B cell (primary cell): ENCODE data around the gene VPREB1. TPM values are rescaled to one million over a fixed set of nuclear protein-coding genes. Genes with fewer than 3 reads are reported as not detected.
A peak's percentile ranks its signal among the peaks of the same experiment; 100 is the strongest.

Source experiments
- ATAC-seq: fragments of 200-7000 bp; cut with Tn5 transposase; one replicate; pipeline ENCODE4 v1.10.0; 2021; ENCODE audit warnings: low read depth, mild to moderate bottlenecking, moderate number of reproducible peaks, moderate library complexity
- CTCF ChIA-PET: fragments of 350-600 bp; sonication (Branson Sonifier 250); formaldehyde crosslinking; loops from one replicate; lab custom pipeline; 2021; ENCODE audit warnings: antibody characterized with exemption, inconsistent platforms; lab: Charles Lee
- POLR2A ChIA-PET: fragments of 350-600 bp; sonication (Branson Sonifier 250); formaldehyde crosslinking; loops from one replicate; lab custom pipeline; 2021; ENCODE audit warnings: antibody characterized with exemption; lab: Charles Lee
- DNase-seq: peaks from one replicate; pipeline ENCODE4 v3.0.0; 2013
- H2AFZ ChIP-seq: 2 replicates; pipeline ENCODE4 v1.6.1; 2012; ENCODE audit warnings: mild to moderate bottlenecking, low read depth, low read length; ENCODE audit not compliant: insufficient read depth, poor library complexity, severe bottlenecking
- H3K27ac ChIP-seq, 2 donors: 1 replicate in 1 of 2; 2 replicates in 1 of 2; pipeline ENCODE4 v1.5.1; 2012 to 2013; ENCODE audit warnings: low read length in 2 of 2, mild to moderate bottlenecking in 2 of 2, moderate library complexity in 1 of 2
- H3K27me3 ChIP-seq, 4 experiments: fragments of 200-600 bp in 1 of 4; sonication (generic) in 1 of 4; replicated peaks in 1 of 4; 1 replicate in 2 of 4; 2 replicates in 2 of 4; pipeline versions ENCODE4 v1.6.1 to v1.7.0; 2013 to 2016; ENCODE audit warnings: low read length in 3 of 4, mild to moderate bottlenecking in 2 of 4, mixed read lengths in 1 of 4, moderate library complexity in 1 of 4; ENCODE audit not compliant: insufficient read depth in 4 of 4, control insufficient read depth in 3 of 4; ENCODE audit errors: control extremely low read depth in 1 of 4
- H3K36me3 ChIP-seq, 2 experiments: replicated peaks in 1 of 2; 1 replicate in 1 of 2; 2 replicates in 1 of 2; pipeline versions ENCODE4 v1.6.1 to v1.7.1; 2013; ENCODE audit warnings: low read length in 1 of 2; ENCODE audit not compliant: insufficient read depth in 2 of 2, control insufficient read depth in 1 of 2; ENCODE audit errors: control extremely low read depth in 1 of 2, extremely low read depth in 1 of 2
- H3K4me1 ChIP-seq, 2 donors: fragments of 200-600 bp in 1 of 2; sonication (generic) in 1 of 2; 1 replicate in 1 of 2; 2 replicates in 1 of 2; pipeline versions ENCODE4 v1.5.1 to v1.6.1; 2013 to 2017; ENCODE audit warnings: low read length in 2 of 2; ENCODE audit not compliant: control insufficient read depth in 2 of 2, insufficient read depth in 2 of 2
- H3K4me2 ChIP-seq: replicated peaks from 2 replicates; pipeline ENCODE3; 2012; ENCODE audit warnings: mild to moderate bottlenecking, low read depth, low read length; ENCODE audit not compliant: poor library complexity, severe bottlenecking
- H3K4me3 ChIP-seq, 5 experiments: fragments of 200-600 bp in 1 of 5; sonication (generic) in 1 of 5; 1 replicate in 3 of 5; 2 replicates in 2 of 5; pipeline versions ENCODE4 v1.5.1 to v1.7.0; 2011 to 2016; ENCODE audit warnings: low read length in 4 of 5, mild to moderate bottlenecking in 4 of 5, low read depth in 2 of 5, control low read depth in 1 of 5, moderate library complexity in 1 of 5; ENCODE audit not compliant: insufficient read depth in 1 of 5; ENCODE audit errors: control extremely low read depth in 1 of 5, extremely low read depth in 1 of 5
- H3K79me2 ChIP-seq: fragments of 200-600 bp; sonication (generic); one replicate; pipeline ENCODE4 v1.6.0; 2016; ENCODE audit warnings: low read length; ENCODE audit not compliant: control insufficient read depth, insufficient read depth
- H3K9ac ChIP-seq: fragments of 200-600 bp; sonication (generic); 2 replicates; pipeline ENCODE4 v1.6.1; 2017; ENCODE audit warnings: mild to moderate bottlenecking, low read length, moderate library complexity
- H3K9me3 ChIP-seq, 3 donors: one replicate each; pipeline versions ENCODE4 v1.6.1 to v1.7.1; 2013; ENCODE audit warnings: low read length in 2 of 3; ENCODE audit not compliant: control insufficient read depth in 2 of 3, insufficient read depth in 1 of 3; ENCODE audit errors: control extremely low read depth in 1 of 3
- H4K20me1 ChIP-seq: 2 replicates; pipeline ENCODE4 v1.6.0; 2012; ENCODE audit warnings: mild to moderate bottlenecking, low read length; ENCODE audit not compliant: insufficient read depth, control insufficient read depth, poor library complexity, severe bottlenecking
- H3K27ac Mint-ChIP-seq: one replicate; pipeline ENCODE4 v1.8.0; 2021; ENCODE audit warnings: mixed read lengths
- H3K27me3 Mint-ChIP-seq: one replicate; pipeline ENCODE4 v1.8.0; 2021; ENCODE audit warnings: mixed read lengths
- H3K4me1 Mint-ChIP-seq: one replicate; pipeline ENCODE4 v1.8.0; 2021; ENCODE audit warnings: mixed read lengths
- H3K4me3 Mint-ChIP-seq: one replicate; pipeline ENCODE4 v1.8.0; 2021; ENCODE audit warnings: mixed read lengths
- H3K9me3 Mint-ChIP-seq: one replicate; pipeline ENCODE4 v1.8.0; 2022; ENCODE audit warnings: mixed read lengths; ENCODE audit not compliant: insufficient read depth
- EZH2 ChIP-seq: IDR thresholded peaks from 2 replicates; pipeline ENCODE4 v1.6.1; 2012; ENCODE audit warnings: borderline replicate concordance, low read depth, mild to moderate bottlenecking, moderate library complexity, low read length; ENCODE audit not compliant: insufficient read depth, poor library complexity, severe bottlenecking
- WGBS: methylation state at CpG from one replicate; pipeline ENCODE4 v1.1.5; 2013; ENCODE audit warnings: missing lambda C conversion rate; ENCODE audit not compliant: insufficient coverage; 5-methylcytosine and 5-hydroxymethylcytosine counted together
- intact Hi-C: fragments of 100-400 bp; cut with micrococcal nuclease; formaldehyde crosslinking; loops from one replicate; pipeline ENCODE4 v1.10.0; 2022
- polyA plus RNA-seq: library from polyadenylated mRNA; depleted of rRNA; stranded (reverse); fragments of >200 nt; gene quantifications from 2 replicates; pipeline ENCODE4 v1.2.3, GENCODE V29; 2012
- total RNA-seq, 2 donors: library from RNA; stranded (reverse); fragments of 120-200 nt in 1 of 2; gene quantifications; 1 replicate in 1 of 2; 2 replicates in 1 of 2; pipeline versions ENCODE4 v1.2.3 to v1.2.4, GENCODE V29; 2013 to 2022
- TF ChIP-seq, protein P1 (sequence below): fragments of 200-600 bp; IDR thresholded peaks from one replicate; pipeline ENCODE4 v1.8.0; 2022; ENCODE audit warnings: antibody characterized with exemption, mild to moderate bottlenecking

The VPREB1 gene
- total and polyA plus RNA-seq, 2 donors (not counting 1 experiment from before 2014, with no cell fraction given): 1.2 TPM; not detected in 1

- Mint-ChIP-seq H3K4me3 (no peak overlapping the region), H3K4me1 (peaks cover 44% of the 10 kb centered on the region), H3K9me3 (no peaks in the 10 kb centered on the region), H3K27me3 (peaks cover 5% of the 10 kb centered on the region), H3K27ac (no peak overlapping the region)
- POLR2A ChIA-PET: interaction anchor here (0.7 kb wide), 1 partner anchor 103 kb away, joined by 5 read pairs; no protein-coding TSS in a partner anchor
- peaks cover 46 to 50% of the 10 kb centered on the region in 2 donors for H3K4me1 ChIP-seq
- DNase-seq: no peak
- no peaks in the 10 kb centered on the region for H4K20me1 ChIP-seq
- intact Hi-C loops: no loop called here
- peaks cover 0 to 4% (median 0%) of the 10 kb centered on the region in 3 donors for H3K9me3 ChIP-seq
- ATAC-seq: no peak
- no peak overlapping the region for H3K9ac ChIP-seq
- H3K27ac ChIP-seq: no peak overlapping the region
- H3K79me2 ChIP-seq: no peaks in the 10 kb centered on the region
- H3K4me2 ChIP-seq: no peak overlapping the region
- H3K27me3 ChIP-seq: no peaks in the 10 kb centered on the region
- H3K36me3 ChIP-seq: no peaks in the 10 kb centered on the region
- no peak overlapping the region for H3K4me3 ChIP-seq
- H2AFZ ChIP-seq: no peak overlapping the region
- 94% methylated on average over 8 of the region's 13 CpGs for WGBS
- TF ChIP-seq EZH2: no peak
- TF ChIP-seq, protein P1, sequence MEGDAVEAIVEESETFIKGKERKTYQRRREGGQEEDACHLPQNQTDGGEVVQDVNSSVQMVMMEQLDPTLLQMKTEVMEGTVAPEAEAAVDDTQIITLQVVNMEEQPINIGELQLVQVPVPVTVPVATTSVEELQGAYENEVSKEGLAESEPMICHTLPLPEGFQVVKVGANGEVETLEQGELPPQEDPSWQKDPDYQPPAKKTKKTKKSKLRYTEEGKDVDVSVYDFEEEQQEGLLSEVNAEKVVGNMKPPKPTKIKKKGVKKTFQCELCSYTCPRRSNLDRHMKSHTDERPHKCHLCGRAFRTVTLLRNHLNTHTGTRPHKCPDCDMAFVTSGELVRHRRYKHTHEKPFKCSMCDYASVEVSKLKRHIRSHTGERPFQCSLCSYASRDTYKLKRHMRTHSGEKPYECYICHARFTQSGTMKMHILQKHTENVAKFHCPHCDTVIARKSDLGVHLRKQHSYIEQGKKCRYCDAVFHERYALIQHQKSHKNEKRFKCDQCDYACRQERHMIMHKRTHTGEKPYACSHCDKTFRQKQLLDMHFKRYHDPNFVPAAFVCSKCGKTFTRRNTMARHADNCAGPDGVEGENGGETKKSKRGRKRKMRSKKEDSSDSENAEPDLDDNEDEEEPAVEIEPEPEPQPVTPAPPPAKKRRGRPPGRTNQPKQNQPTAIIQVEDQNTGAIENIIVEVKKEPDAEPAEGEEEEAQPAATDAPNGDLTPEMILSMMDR: no peak
- CTCF ChIA-PET: interaction anchor here (0.7 to 6.6 kb wide), 3 partner anchors 31 to 54 kb away, joined by 5 to 45 read pairs (median 8); no protein-coding TSS in a partner anchor
Observed at GRCh38 chr22:22239311-22239939, 5.2 kb upstream of the VPREB1 start.

GRCh38 chr22:22241554-22241898, 3.1 kb upstream of the VPREB1 start:
- Mint-ChIP-seq H3K27me3 (peaks cover 5% of the 10 kb centered on the region), H3K27ac (peak overlapping the region; percentile 20), H3K4me1 (peaks cover 50% of the 10 kb centered on the region), H3K9me3 (no peaks in the 10 kb centered on the region), H3K4me3 (no peak overlapping the region)
- DNase-seq: no peak
- intact Hi-C loops: no loop called here
- Histone ChIP-seq H3K4me1 (peaks cover 51% of the 10 kb centered on the region in 2 donors), H2AFZ (no peak overlapping the region), H3K27ac (no peak overlapping the region), H3K9me3 (peaks cover 0 to 4% (median 0%) of the 10 kb centered on the region in 3 donors), H3K4me3 (no peak overlapping the region), H3K4me2 (no peak overlapping the region), H4K20me1 (no peaks in the 10 kb centered on the region), H3K79me2 (no peaks in the 10 kb centered on the region), H3K9ac (no peak overlapping the region), H3K27me3 (no peaks in the 10 kb centered on the region), H3K36me3 (no peaks in the 10 kb centered on the region)
- TF ChIP-seq, protein P1: no peak
- no peak for TF ChIP-seq EZH2
- WGBS: 97% methylated on average over 5 of the region's 7 CpGs
- POLR2A ChIA-PET: no interaction called here
- CTCF ChIA-PET: interaction anchor here (0.7 to 1.4 kb wide), 4 partner anchors 34 to 211 kb away, joined by 3 to 8 read pairs (median 4); no protein-coding TSS in a partner anchor
- ATAC-seq: no peak
